ENCODE measurements around the gene HOMER2. TPM values are rescaled to one million over a fixed set of nuclear protein-coding genes. Genes with fewer than 3 reads are reported as not detected.
A peak's percentile ranks its signal among the peaks of the same experiment; 100 is the strongest.
"Not testable (repeated sequence)": the region's sequence is repeated elsewhere in the genome, so short reads cannot be mapped to it uniquely, and the experiment has no call there.

Gene HOMER2
- total RNA-seq, 1 donor from 2014 or later = 9.4 TPM

DNA sequence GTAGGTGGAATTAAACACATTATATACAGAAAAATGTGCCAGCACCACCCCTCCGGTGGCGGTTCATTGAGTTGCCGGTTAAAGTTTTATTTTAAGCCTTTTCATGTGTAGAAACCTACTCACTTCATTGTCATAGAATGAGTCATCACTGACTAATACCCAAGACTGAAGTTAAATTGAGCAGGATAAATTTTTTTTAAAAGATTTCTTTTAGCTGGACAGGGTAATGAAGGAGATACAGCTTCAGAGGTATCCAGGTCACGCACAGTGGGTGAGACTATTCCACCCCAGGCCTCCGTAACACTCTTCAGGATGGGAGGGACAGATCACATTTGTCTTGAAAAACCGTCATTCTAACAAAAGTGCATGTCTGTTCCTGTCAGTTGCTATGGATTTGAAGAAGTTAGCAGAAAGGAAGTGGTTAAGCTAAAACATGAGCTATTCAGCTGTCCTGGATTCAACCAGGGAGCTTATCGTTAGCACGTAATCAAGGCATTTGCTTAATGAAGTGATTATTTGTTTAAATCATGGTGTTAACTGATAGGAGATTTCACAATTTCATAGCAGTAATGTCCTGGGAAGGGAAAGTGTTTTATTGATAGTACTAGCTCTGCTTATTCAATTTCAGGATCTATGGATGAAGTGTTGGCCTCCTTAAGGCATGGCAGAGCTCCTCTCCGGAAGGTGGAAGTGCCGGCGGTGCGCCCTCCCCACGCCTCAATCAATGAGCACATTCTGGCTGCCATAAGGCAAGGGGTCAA, 119.7 kb downstream of the HOMER2 start:
- DNase-seq (ENCODE audit: low spot score) = no peak

DNA sequence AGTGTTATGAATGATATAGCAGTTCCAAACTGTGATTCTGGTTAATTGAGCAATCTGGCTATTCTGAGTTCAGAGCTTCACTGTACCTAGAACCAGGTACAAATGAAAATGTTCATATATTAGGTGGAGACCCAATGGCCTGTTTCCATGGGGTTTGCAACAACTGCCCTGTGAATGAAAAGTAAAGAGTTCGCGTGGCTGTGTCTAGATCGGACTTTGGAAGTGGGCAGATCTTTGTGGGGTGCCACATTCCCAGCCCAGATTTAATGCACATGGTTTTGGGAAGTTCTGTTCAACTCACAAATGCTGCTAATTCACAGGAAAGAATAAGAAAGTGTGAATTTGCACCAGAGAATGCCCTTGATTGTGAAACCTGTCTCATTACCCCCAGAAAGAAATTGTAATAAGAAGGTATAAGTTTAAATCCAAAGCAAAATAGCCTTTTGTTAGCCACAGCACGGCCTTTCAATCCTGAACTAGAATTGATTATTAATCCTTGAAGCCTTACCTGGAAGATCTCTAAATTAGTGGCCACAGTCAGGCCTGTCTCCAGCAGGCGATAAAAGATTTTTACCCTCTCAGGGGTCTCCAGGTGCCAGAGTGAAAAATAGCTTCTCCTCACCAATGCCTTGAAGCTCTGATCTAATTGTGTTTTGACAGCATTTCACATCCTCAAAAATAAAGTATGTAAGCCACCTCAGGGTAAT, 120.5 kb downstream of the HOMER2 start:
- DNase-seq (ENCODE audit: low spot score) = no peak

DNA sequence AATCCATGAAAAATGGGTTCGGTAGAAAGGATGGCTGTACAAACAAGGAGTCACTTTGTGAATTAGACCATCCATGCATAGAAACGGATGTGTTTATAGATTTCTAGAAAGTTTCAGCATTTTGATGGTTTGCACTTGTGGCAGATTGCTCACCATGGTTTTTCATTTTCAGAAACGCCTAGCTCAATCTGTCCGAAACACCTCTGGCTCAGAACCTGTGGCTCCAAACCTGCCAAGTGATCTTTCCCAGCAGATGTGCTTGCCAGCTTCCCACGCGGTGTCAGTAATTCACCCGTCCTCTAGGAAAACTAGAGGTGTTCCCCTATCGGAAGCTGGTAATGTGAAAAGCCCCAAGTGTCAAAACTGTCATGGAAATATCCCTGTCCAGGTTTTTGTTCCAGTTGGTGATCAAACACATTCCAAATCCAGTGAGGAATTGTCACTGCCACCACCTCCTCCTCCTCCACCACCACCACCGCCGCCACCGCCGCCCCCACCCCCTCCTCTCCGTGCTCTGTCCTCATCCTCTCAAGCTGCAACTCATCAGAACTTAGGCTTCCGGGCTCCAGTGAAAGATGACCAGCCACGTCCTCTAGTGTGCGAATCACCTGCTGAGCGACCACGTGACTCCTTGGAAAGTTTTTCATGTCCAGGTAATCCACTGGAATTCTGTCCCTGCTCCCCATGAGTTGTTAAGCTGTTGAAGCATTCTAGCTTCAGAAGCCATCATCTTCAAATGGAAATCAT, 121.9 kb downstream of the HOMER2 start:
- DNase-seq (ENCODE audit: low spot score) = no peak

DNA sequence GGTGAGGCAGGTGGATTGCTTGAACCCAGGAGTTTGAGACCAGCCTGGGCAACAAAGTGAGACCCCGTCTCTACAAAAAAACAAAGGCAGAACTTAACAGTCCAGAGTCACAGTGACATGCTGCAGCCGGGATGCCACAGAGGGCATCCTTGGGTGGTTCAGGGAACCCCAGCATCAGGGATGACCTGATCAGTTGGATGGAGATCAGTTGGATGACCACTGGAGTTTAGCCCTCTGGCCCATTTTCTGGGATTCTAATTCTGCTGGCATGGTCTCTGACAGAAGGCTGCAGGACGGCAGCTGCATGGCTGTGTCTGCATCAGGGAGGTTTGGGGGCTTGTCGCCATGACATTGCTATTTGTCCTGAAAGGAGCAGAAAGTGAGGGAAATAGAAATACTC, 123.3 kb downstream of the HOMER2 start:
- no peak for DNase-seq (ENCODE audit: low spot score)

DNA sequence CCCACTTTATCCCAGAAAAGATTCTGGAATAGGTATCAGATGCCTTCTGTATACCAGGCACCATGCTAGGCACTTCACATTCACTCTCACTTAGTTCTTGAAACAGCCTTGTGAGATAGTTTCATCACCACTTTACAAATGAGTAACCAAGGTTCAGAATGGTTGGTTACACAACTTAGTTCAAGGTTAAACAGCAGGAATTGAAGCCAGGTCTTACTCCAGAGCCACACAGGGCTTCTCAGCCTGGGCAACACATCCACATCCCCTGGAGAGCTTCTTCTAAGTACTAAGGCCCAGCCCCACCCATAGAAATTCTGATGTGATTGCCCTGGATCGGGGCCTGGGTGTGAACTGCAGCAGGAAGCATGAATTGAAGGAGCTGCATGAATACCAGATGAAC, 124.4 kb downstream of the HOMER2 start:
- DNase-seq (ENCODE audit: low spot score) = no peak

DNA sequence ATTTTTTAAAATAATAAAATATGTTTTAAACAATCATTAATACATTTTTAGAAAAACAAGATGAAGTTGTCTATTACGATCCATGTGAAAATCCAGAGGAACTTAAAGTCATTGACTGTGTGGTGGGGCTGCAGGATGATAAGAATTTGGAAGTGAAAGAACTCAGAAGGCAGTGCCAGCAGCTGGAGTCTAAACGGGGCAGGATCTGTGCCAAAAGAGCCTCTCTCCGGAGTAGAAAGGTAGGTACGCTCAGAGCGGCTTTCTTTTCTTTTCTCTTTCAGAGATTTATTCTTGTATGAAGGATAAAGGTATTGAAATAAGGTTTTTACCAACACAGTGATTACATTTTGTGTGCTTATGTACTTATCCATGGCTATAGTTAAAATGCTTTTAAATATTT, 129.5 kb downstream of the HOMER2 start:
- DNase-seq (ENCODE audit: low spot score) = no peak

DNA sequence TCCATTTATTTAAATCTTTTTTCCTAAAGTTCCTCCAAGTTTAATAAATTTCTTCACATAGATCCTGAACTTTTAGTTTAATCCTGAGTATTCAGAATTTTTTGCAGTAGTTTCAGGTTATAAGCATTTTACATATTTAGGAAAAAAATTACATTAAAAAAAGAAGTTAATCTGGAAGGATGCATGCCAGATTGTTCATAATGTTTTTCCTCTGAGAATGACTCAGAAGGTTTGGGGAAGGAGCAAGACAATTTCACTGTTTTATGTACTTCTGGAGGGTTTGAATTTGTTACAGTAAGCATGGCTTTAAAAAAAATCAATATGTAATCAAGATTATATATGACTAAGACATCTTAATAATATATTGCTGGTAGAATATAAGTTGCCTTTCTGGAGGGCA, 130.7 kb downstream of the HOMER2 start:
- DNase-seq (ENCODE audit: low spot score) = not testable (repeated sequence)

DNA sequence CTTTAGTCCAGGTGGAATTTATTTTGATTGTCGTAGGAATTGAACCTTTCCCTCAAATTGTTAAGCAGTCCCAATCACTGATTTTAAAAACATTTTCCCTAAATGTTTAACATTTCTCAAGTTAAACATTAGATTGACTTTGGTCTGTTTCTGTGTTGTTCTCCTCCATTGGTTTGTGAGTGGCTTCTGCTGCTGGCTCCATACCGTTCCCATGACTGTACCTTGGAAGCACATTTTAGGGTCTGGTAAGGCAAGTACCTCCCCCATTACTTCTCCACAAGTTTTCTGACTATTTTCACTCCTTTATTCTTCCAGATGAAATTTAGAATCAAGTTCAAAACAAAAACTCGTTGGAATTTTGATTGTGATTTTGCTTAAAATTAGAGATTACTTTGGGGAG, 131.1 kb downstream of the HOMER2 start:
- not testable (repeated sequence) for DNase-seq (ENCODE audit: low spot score)

DNA sequence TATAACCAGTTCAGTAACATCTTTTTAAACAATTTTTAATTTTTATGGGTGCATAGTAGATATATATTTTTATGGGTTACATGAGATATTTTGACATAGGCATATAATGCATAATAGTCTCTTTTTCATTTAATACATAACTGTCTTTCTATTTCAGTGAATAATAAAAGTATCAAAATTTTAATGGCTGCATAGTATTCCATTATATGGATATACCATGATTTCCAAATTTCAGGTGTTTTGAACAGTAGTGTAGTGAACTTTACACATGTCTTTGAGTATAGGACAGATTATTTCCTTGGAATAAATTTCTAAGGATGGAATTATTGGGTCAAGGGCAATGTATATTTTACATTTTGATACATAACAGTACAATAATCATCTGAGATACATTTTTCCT, 132.4 kb downstream of the HOMER2 start:
- no peak for DNase-seq (ENCODE audit: low spot score)

DNA sequence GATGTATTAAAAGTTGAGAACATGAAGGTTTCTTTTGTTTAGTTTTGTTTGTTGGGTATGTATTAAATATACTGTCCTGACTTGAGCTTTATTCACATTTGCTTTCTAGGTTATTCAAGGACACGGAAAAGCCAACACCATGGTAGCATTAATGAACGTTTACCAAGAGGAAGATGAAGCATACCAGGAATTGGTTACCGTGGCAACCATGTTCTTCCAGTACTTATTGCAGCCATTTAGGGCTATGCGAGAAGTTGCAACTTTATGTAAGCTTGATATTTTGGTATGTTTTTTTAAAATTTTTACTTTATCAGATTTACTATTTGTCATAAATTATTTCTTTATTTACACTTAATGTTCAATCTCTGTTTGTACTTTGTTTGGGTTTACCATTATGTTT, 139.5 kb downstream of the HOMER2 start:
- no peak for DNase-seq (ENCODE audit: low spot score)

DNA sequence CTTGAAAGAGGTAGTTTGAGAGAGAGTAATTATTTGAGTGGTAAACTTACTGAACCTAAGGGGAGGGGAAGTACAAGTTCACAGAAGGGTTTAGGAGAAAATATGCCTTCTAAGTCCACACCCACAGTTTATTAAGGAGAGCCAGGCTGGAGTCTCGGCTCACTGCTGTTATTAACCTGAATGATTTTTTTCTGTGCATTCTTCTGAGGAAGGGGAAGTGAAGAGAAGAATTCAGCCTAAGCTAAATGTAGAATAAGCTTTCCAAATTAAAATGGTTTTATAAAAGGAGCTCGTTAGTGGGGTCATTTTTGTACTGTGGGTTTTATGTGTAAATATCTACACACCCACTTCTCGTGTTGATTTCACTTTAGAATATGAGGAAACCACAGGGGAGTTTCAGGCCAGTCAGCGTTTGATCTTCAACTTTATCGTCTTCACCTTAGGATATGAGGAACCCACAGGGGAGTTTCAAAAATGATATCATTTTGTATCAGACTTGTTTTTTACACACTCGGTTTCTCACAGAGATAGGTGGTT, 141.6 kb downstream of the HOMER2 start:
- no peak for DNase-seq (ENCODE audit: low spot score)

DNA sequence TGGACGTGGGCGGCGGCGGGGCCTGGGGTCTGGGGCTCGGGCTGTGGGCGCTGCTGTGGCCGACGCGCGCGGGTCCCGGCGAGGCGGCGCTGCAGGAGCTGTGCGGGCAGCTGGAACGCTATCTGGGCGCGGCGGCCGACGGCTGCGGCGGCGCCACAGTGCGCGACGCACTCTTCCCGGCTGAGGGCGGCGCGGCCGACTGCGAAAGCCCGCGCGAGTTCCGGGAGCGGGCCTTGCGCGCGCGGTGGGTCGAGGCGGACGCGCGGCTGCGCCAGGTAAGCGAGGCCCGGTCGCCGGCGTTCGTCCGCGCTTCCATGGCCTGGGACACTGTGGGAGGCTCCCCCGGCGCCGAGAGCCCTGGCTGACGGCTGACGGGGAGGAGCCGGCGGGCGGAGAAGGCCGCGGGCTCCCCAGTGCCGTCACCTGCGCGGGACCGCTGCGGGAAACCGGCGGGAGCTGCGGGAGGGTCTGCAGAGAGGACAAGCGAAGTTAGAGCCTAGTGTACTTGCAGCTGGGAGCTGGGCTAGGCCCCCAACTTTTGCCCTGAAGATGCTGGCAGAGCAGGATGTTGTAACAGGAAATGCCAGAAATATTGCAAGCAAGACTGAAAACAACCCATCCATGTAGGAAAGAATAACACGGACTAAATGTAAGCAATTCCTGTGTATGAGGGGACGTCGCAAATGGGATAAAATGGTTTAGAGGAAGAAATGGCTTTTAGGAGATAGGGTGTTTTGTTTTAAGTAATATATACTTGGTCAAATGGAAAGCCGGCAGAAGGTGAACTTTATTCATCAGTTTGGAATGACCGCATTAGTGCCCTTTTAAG, 142.2 kb downstream of the HOMER2 start:
- no peak for DNase-seq (ENCODE audit: low spot score)

DNA sequence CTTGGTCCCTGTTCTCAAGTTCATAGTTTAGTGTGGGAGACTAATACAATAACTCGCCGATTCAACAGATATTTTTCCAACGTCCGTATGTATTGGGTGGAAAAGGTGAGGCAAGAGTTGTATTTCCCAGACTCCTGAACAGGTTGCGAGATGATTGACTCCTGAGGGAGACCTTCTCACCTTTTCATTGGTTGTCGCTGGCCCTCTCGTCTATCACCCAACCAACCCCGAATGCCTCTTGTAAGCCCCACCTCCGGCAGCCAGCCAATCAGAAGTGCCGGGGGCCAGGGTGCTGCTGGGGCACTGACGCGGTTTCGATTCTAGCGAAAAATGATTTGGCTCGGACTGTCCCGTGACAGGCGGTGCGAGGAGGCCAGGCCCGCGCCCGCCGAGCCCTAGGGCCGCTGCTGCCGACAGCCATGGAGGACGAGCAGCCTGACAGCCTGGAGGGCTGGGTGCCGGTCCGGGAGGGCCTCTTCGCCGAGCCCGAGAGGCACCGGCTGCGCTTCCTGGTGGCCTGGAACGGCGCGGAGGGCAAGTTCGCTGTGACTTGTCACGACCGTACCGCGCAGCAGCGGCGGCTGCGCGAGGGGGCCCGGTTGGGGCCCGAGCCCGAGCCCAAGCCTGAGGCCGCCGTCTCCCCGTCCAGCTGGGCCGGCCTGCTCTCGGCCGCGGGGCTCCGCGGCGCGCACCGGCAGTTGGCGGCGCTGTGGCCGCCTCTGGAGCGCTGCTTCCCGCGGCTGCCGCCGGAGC, 143.0 kb downstream of the HOMER2 start, which contains the start of gene WHAMM:
TSS of gene WHAMM (plus strand) at position 321 of the 753 bp plus-strand sequence. CDS start at position 420, 99 bp downstream.
- DNase-seq (ENCODE audit: low spot score) = peak; percentile 99

DNA sequence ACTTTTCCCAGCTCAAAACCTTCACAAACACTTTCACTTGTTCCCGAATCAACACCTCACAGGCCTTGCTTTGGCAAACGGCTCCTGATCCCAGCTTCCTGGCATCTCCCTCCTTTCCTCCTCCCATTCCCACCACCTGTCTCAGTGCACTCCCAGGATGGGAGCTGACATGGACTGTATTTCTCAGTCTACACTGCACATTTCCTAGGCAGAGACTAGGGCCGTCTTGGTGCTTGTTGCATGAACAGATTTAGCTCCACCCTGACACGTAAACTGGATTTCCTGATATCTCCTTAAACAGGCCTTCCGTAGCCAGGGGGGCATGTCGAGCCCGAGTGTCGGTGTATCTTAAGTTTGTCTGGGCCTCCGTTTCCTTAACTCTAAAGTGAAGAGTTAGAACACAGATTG, 143.9 kb downstream of the HOMER2 start:
- no peak for DNase-seq (ENCODE audit: low spot score)

DNA sequence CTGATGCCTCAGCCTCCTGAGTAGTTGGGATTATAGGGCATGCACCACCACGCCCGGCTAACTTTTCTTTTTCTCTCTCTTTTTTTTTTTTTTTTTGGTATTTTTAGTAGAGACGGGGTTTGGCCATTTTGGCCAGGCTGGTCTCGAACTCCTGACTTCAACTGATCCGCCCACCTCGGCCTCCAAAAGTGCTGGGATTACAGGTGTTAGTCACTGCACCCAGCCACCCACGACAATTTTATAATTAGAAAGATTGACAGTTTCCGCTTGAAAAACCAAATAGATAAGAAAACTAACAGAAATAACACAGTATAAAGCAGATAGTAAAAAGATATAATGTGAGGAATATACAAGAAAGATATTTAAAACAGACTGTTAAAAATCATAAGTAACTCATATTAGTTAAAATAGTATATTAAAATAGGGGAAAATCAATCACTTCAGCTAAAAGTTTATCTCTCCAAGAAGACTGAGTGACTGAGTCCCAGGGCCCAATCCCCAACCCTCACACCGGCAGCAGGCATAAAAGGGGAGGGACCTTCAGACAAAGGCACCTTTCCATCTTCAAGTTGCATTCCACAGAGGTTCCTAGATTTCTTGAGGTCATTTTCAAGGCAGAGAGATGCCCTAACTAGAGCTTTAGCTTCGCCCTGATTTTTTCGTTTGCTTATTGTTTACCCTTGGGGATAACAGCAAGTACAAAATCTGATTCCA, 144.4 kb downstream of the HOMER2 start:
- DNase-seq (ENCODE audit: low spot score) = no peak

DNA sequence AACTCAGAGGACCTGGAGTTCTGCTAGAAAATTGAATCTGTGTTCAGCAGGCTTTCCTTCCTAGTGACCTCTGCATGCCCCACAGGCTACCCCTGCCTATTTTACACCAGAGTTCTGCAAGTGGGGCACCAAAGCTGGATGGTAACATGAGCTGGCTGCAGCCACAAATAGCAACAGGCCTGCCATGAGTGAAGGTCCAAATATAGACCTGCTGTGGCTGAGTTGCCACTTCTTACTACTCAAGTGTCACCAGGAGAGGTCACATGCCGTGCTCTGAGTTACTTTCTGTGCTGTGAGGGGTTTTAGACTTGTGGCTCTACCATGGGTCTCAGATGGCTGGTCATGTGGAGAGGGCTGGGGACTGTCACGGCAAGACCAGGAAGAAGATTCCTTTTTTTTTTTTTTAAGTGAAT, 146.5 kb downstream of the HOMER2 start, which contains the start of gene FSD2:
TSS of gene FSD2 (minus strand) at position 76 of the 413 bp plus-strand sequence. CDS start 18,679 bp downstream, outside the sequence.
- no peak for DNase-seq (ENCODE audit: low spot score)

DNA sequence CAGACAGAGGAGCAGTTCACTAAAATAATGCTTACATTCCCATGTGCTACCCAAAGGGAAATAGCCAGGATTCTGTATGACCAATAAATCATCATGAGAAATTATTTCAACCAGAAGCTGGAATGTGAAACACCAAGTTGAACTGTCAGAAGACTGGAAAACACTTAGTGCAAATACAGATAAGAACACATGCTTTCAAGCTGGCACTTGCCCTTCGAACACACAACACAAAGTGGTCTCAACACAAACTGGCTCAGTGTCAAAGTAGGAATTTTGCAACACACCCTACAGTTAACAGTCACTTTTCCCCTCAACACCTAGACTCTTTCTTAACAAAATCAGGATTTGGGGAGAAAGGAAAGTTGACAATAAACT, 148.0 kb downstream of the HOMER2 start:
- DNase-seq (ENCODE audit: low spot score) = no peak

DNA sequence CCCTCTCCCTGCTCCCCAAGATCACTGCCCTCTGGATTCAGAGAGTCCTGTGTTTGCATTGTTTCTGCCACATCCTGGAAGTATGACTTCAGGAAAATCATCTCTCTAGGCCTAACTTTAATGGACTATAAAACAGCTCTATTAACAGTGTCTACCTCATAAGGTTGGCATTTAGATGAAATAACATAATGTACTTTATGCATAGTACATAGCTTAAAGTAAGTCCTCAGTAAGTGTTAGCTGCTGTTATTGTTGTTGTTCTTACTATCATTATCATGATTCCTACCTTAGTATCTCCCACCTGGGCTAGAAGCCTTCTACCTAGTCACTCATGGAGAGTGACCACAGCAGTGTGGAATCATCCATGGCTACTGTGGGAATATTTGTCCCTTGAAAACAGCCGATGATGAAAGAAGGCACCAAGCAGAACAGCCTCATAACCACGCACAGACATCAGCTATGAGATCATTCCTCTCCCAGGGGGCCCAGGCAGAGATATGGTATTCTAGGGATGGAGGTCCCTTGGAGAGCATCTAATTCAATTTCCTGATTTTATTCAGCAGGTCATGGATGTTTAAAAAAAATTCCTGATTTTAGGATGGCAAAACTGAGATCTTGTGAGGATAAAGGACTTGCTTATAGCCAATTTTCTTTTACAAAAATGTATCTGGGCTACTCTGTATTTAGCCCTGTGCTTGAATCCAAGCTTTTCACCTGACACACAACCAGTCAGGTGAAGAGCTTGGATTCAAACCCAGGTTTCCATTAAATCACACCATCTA, 148.5 kb downstream of the HOMER2 start:
- no peak for DNase-seq (ENCODE audit: low spot score)

DNA sequence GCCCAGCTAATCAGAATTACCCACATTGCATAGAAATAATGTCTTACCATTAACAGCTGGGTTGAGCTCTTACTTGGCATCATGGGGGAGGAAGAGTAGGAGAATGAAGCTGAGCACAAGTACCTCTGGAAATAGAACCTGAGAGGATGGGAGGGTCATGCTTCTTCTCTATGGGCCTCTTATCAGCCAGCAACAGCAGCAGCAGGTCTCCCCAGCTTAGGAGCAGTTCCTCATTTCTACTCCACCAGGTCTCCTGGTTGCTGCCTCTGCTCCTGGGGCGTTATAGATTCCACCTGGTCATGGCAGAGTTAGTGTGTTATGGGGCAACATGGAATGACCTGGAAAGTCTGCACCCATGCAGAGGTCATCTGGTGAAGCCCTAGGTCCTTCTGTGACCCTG, 150.0 kb downstream of the HOMER2 start:
- no peak for DNase-seq (ENCODE audit: low spot score)

Measured in ureter (tissue), 1 donor.